Gastrocnemius medialis (tissue), 4 donors: ENCODE results near the gene CHID1.

Source experiments
- CTCF ChIP-seq, 5 experiments: fragments of 450-650 bp in 3 of 5; fragments of 200-600 bp in 2 of 5; sonication (generic) in 2 of 5; IDR thresholded peaks in 4 of 5; conservative IDR thresholded peaks in 1 of 5; 1 replicate in 4 of 5; 2 replicates in 1 of 5; pipeline ENCODE4 v1.5.1; 2016 to 2019; ENCODE audit warnings: antibody characterized with exemption in 5 of 5, mild to moderate bottlenecking in 3 of 5, moderate library complexity in 3 of 5
- POLR2A ChIP-seq, 2 donors: fragments of 450-650 bp; IDR thresholded peaks; one replicate each; pipeline ENCODE4 v1.6.1; 2017; ENCODE audit warnings: antibody characterized with exemption in 2 of 2, mild to moderate bottlenecking in 2 of 2, moderate library complexity in 2 of 2

DNA sequence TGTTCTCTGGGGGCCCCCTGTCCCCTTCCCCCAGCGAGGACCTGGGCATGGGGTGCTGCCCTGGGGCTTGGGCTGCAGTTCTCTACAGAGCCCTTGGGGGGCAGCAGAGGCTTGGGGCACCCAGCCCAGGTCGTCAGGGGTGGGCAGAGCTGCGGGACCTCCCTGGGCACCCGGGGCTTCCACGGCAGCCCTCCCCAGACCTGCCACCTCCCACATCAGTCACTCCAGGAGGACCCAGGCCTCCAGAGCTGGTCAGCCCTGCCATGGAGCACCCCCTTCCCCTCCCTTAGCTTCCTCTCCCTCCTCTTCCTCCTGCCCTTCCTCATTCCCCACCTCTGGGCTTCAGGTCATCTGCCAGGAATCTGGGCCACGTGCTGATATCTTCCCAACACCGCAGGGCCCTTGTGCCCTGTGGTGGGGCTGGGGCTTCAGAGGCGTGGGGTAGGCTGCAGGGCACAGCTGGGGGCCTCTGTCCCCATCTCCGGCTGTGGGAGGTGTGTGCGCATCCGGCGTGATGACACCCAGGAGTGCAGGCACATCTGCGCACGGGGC, 62.2 kb downstream of the CHID1 start:
- peak; percentile 71 to 91 (median 85) for TF ChIP-seq CTCF (IDR thresholded peaks at IDR 0.05 in 4 of 5, conservative IDR thresholded peaks at IDR 0.05 in 1 of 5)
- TF ChIP-seq POLR2A (IDR thresholded peaks at IDR 0.05), result no peak
